DOHH2 (cell line): ENCODE results near the gene EVL.

Experiments used
- H3F3A ChIP-seq: fragments of 200-600 bp; sonication (generic), shearing (Covaris generic); 2 replicates; pipeline ENCODE4 v1.6.0; 2016; ENCODE audit warnings: antibody characterized with exemption, mild to moderate bottlenecking; ENCODE audit not compliant: control insufficient read depth, insufficient read depth
- H3K27ac ChIP-seq: fragments of 200-600 bp; sonication (generic); 2 replicates; pipeline ENCODE4 v1.5.1; 2014; ENCODE audit warnings: low read depth, mild to moderate bottlenecking, low read length, moderate library complexity
- H3K27me3 ChIP-seq: fragments of 200-600 bp; sonication (generic); 2 replicates; pipeline ENCODE4 v1.6.1; 2014; ENCODE audit warnings: mild to moderate bottlenecking, low read length, mixed read lengths; ENCODE audit not compliant: control insufficient read depth
- H3K36me3 ChIP-seq: fragments of 200-600 bp; sonication (generic); 2 replicates; pipeline ENCODE4 v1.6.1; 2014; ENCODE audit warnings: mild to moderate bottlenecking, low read length, moderate library complexity, mixed read lengths; ENCODE audit not compliant: control insufficient read depth
- H3K4me1 ChIP-seq: fragments of 200-600 bp; sonication (generic); 2 replicates; pipeline ENCODE4 v1.6.1; 2014; ENCODE audit warnings: mild to moderate bottlenecking, low read length, mixed read lengths; ENCODE audit not compliant: control insufficient read depth
- H3K4me2 ChIP-seq: fragments of 200-600 bp; sonication (generic); 2 replicates; pipeline ENCODE4 v1.6.0; 2014; ENCODE audit warnings: mild to moderate bottlenecking, low read length, moderate library complexity
- H3K4me3 ChIP-seq: fragments of 200-600 bp; sonication (generic); 2 replicates; pipeline ENCODE4 v1.5.1; 2014; ENCODE audit warnings: mild to moderate bottlenecking, low read length, mixed read lengths
- H3K79me2 ChIP-seq: fragments of 200-600 bp; sonication (generic); 2 replicates; pipeline ENCODE4 v1.6.1; 2014; ENCODE audit warnings: mild to moderate bottlenecking, low read length, mixed read lengths; ENCODE audit not compliant: control insufficient read depth
- H3K9me2 ChIP-seq: fragments of 200-600 bp; sonication (generic); replicated peaks from 2 replicates; pipeline ENCODE4 v1.6.1; 2014; ENCODE audit warnings: mild to moderate bottlenecking, low read length, mixed read lengths; ENCODE audit not compliant: control insufficient read depth
- H3K9me3 ChIP-seq: fragments of 200-600 bp; sonication (generic); 2 replicates; pipeline ENCODE4 v1.6.1; 2014; ENCODE audit warnings: antibody characterized with exemption, low read length, mixed read lengths; ENCODE audit not compliant: control insufficient read depth, insufficient read depth
- H4K20me1 ChIP-seq: fragments of 200-600 bp; sonication (generic); 2 replicates; pipeline ENCODE4 v1.6.0; 2014; ENCODE audit warnings: low read depth, mild to moderate bottlenecking, antibody characterized with exemption, low read length, moderate library complexity; ENCODE audit not compliant: control insufficient read depth, insufficient read depth
- EZH2phosphoT487 ChIP-seq: fragments of 200-600 bp; sonication (generic); IDR thresholded peaks from 2 replicates; pipeline ENCODE4 v1.6.1; 2017; ENCODE audit warnings: borderline replicate concordance, mild to moderate bottlenecking, antibody characterized with exemption, low read length, moderate library complexity, mixed read lengths
- TF ChIP-seq, protein P1 (sequence below): fragments of 200-600 bp; sonication (generic); IDR thresholded peaks from one replicate; pipeline ENCODE4 v1.5.1; 2014; ENCODE audit warnings: antibody characterized with exemption, mild to moderate bottlenecking, low read depth, low read length; ENCODE audit not compliant: poor library complexity, severe bottlenecking

Gene EVL

GRCh38 chr14:100081997-100082625 is 16.9 kb downstream of the EVL start:
- H3K27ac ChIP-seq, result no peak overlapping the region
- H3F3A ChIP-seq, result no peaks in the 10 kb centered on the region
- H3K4me2 ChIP-seq, result no peak overlapping the region
- H3K4me1 ChIP-seq, result no peaks in the 10 kb centered on the region
- no peak overlapping the region for H3K4me3 ChIP-seq
- H3K36me3 ChIP-seq, result no peaks in the 10 kb centered on the region
- TF ChIP-seq, protein P1, sequence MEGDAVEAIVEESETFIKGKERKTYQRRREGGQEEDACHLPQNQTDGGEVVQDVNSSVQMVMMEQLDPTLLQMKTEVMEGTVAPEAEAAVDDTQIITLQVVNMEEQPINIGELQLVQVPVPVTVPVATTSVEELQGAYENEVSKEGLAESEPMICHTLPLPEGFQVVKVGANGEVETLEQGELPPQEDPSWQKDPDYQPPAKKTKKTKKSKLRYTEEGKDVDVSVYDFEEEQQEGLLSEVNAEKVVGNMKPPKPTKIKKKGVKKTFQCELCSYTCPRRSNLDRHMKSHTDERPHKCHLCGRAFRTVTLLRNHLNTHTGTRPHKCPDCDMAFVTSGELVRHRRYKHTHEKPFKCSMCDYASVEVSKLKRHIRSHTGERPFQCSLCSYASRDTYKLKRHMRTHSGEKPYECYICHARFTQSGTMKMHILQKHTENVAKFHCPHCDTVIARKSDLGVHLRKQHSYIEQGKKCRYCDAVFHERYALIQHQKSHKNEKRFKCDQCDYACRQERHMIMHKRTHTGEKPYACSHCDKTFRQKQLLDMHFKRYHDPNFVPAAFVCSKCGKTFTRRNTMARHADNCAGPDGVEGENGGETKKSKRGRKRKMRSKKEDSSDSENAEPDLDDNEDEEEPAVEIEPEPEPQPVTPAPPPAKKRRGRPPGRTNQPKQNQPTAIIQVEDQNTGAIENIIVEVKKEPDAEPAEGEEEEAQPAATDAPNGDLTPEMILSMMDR, result no peak
- TF ChIP-seq EZH2phosphoT487, result no peak
- H3K9me2 ChIP-seq, result no peaks in the 10 kb centered on the region
- no peaks in the 10 kb centered on the region for H3K27me3 ChIP-seq
- H3K79me2 ChIP-seq, result no peaks in the 10 kb centered on the region
- H3K9me3 ChIP-seq, result no peaks in the 10 kb centered on the region
- no peaks in the 10 kb centered on the region for H4K20me1 ChIP-seq

DNA sequence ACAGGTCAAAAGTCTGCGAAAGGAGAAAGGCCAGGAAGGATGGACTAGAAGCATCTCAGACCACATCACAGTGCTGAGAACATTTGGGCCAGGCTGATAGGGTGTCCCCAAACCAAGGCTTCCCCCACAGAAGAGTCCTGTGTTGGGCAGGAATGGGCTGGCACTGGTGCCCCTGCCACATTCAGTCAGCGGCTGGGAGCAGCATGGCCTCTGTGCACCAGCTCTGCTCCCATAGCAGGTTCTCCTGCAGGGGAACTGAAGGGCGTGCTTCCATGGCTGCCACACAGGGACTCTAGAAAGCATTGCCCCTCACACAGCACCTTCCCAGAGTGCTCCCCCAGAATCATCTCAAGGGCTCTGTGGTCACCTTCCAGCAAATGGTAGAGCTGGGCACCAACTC is 17.5 kb downstream of the EVL start:
- H3K27ac ChIP-seq, result no peak overlapping the region
- no peaks in the 10 kb centered on the region for H3K27me3 ChIP-seq
- H3K4me2 ChIP-seq, result no peak overlapping the region
- no peak overlapping the region for H3K4me3 ChIP-seq
- no peaks in the 10 kb centered on the region for H3K9me2 ChIP-seq
- H4K20me1 ChIP-seq, result no peaks in the 10 kb centered on the region
- H3K9me3 ChIP-seq, result no peaks in the 10 kb centered on the region
- no peaks in the 10 kb centered on the region for H3F3A ChIP-seq
- H3K4me1 ChIP-seq, result no peaks in the 10 kb centered on the region
- no peaks in the 10 kb centered on the region for H3K79me2 ChIP-seq
- no peak for TF ChIP-seq EZH2phosphoT487
- TF ChIP-seq, protein P1, result no peak
- H3K36me3 ChIP-seq, result no peaks in the 10 kb centered on the region

- Histone ChIP-seq H3K4me1 (no peaks in the 10 kb centered on the region), H3K27me3 (no peaks in the 10 kb centered on the region), H3K4me2 (no peak overlapping the region), H4K20me1 (no peaks in the 10 kb centered on the region), H3K36me3 (no peaks in the 10 kb centered on the region), H3K9me2 (no peaks in the 10 kb centered on the region), H3K9me3 (no peaks in the 10 kb centered on the region), H3K79me2 (no peaks in the 10 kb centered on the region), H3F3A (no peaks in the 10 kb centered on the region), H3K4me3 (no peak overlapping the region), H3K27ac (no peak overlapping the region)
- no peak for TF ChIP-seq EZH2phosphoT487
- TF ChIP-seq, protein P1, result no peak
Measured at GRCh38 chr14:100083706-100084105, 18.5 kb downstream of the EVL start.

- Histone ChIP-seq H3K4me2 (no peak overlapping the region), H4K20me1 (no peaks in the 10 kb centered on the region), H3K27me3 (no peaks in the 10 kb centered on the region), H3K36me3 (no peaks in the 10 kb centered on the region), H3K79me2 (no peaks in the 10 kb centered on the region), H3K27ac (no peak overlapping the region), H3K4me1 (no peaks in the 10 kb centered on the region), H3F3A (no peaks in the 10 kb centered on the region), H3K9me2 (no peaks in the 10 kb centered on the region), H3K9me3 (no peaks in the 10 kb centered on the region), H3K4me3 (no peak overlapping the region)
- no peak for TF ChIP-seq EZH2phosphoT487
- TF ChIP-seq, protein P1, result no peak
Measured at GRCh38 chr14:100084591-100084990, 19.4 kb downstream of the EVL start.
